GM10847 (cell line): ENCODE measurements around the gene HAPLN2.

Source experiments
- POLR2A ChIP-seq: IDR thresholded peaks from 2 replicates; pipeline ENCODE4 v1.6.1; 2011; ENCODE audit not compliant: insufficient read length; ENCODE audit errors: extremely low read depth

Gene HAPLN2

GRCh38 chr1:156586892-156587477, 32.2 kb upstream of the HAPLN2 start:
- no peak for TF ChIP-seq POLR2A

GRCh38 chr1:156589546-156589945, 29.7 kb upstream of the HAPLN2 start:
- no peak for TF ChIP-seq POLR2A

- no peak for TF ChIP-seq POLR2A
Observed at GRCh38 chr1:156590326-156591180, 28.7 kb upstream of the HAPLN2 start.

- no peak for TF ChIP-seq POLR2A
Observed at GRCh38 chr1:156591181-156591431, 28.1 kb upstream of the HAPLN2 start.

GRCh38 chr1:156591432-156592157, 27.6 kb upstream of the HAPLN2 start, which contains the start of gene NAXE:
NAXE (plus strand) TSS chr1:156591776; CDS start chr1:156591805, 29 bp downstream.
- peak; percentile 89 for TF ChIP-seq POLR2A

GRCh38 chr1:156592158-156592909, 26.9 kb upstream of the HAPLN2 start:
- no peak for TF ChIP-seq POLR2A

GRCh38 chr1:156592910-156593660, 26.1 kb upstream of the HAPLN2 start:
- no peak for TF ChIP-seq POLR2A

- no peak for TF ChIP-seq POLR2A
Observed at GRCh38 chr1:156593661-156593989, 25.6 kb upstream of the HAPLN2 start.

GRCh38 chr1:156594190-156594589, 25.0 kb upstream of the HAPLN2 start:
- TF ChIP-seq POLR2A: no peak

- TF ChIP-seq POLR2A: no peak
Observed at GRCh38 chr1:156595016-156595415, 24.2 kb upstream of the HAPLN2 start.

- no peak for TF ChIP-seq POLR2A
Observed at GRCh38 chr1:156596426-156596825, 22.8 kb upstream of the HAPLN2 start.

- TF ChIP-seq POLR2A: no peak
Observed at GRCh38 chr1:156598125-156598524, 21.1 kb upstream of the HAPLN2 start.

GRCh38 chr1:156598731-156599432, 20.3 kb upstream of the HAPLN2 start:
- TF ChIP-seq POLR2A: no peak

- TF ChIP-seq POLR2A: no peak
Observed at GRCh38 chr1:156599811-156600210, 19.4 kb upstream of the HAPLN2 start.
